ENCODE results near the gene TRIP10. TPM values are rescaled to one million over a fixed set of nuclear protein-coding genes. Genes with fewer than 3 reads are reported as not detected.

Gene TRIP10
- total RNA-seq, 4 donors from 2014 or later, result 94.1 to 129 (median 104) TPM

DNA sequence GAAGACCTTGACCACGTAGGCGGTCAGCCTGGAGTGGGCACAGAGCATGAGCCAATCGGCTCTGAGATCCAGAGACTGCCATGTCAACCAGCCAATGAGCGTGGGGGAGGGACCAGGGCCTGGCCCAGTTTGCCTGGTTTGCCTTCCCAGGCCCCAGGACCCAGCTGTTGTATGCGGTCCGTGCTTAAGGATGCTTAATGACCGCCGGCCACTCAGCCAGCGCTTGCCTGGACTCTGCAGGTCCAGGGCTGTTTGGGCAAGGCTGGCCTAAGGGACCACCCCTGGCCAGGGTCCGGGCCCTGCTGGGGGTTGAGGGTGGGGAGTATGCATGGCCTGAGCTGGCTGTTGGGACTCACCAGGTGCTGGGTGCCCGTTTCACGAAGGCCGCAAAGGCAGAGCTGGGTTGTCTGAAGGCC lies 46.4 kb upstream of the TRIP10 start:
- TF ChIP-seq POLR2AphosphoS5 (IDR thresholded peaks at IDR 0.05) (no peak), EP300 (IDR thresholded peaks at IDR 0.05) (no peak), POLR2A (IDR thresholded peaks at IDR 0.05) (no peak)
- TF ChIP-seq, protein P1, sequence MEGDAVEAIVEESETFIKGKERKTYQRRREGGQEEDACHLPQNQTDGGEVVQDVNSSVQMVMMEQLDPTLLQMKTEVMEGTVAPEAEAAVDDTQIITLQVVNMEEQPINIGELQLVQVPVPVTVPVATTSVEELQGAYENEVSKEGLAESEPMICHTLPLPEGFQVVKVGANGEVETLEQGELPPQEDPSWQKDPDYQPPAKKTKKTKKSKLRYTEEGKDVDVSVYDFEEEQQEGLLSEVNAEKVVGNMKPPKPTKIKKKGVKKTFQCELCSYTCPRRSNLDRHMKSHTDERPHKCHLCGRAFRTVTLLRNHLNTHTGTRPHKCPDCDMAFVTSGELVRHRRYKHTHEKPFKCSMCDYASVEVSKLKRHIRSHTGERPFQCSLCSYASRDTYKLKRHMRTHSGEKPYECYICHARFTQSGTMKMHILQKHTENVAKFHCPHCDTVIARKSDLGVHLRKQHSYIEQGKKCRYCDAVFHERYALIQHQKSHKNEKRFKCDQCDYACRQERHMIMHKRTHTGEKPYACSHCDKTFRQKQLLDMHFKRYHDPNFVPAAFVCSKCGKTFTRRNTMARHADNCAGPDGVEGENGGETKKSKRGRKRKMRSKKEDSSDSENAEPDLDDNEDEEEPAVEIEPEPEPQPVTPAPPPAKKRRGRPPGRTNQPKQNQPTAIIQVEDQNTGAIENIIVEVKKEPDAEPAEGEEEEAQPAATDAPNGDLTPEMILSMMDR (IDR thresholded peaks at IDR 0.05), result no peak
- no peaks in the 10 kb centered on the region for H3K9me3 ChIP-seq
- H3K36me3 ChIP-seq, result peaks cover 0 to 36% of the 10 kb centered on the region in 2 donors
- peaks cover 50% of the 10 kb centered on the region for H3K27me3 ChIP-seq
- no peak overlapping the region for H3K27ac ChIP-seq
- WGBS, 2 donors (ENCODE audit: low coverage in 1 of 2), result 77% methylated on average over 7 of the region's 13 CpGs; no CpG with 5 or more reads in 1 of the 2 donors
- H3K4me3 ChIP-seq, result no peak overlapping the region
- no peaks in the 10 kb centered on the region for H3K4me1 ChIP-seq
- no peak for ATAC-seq

DNA sequence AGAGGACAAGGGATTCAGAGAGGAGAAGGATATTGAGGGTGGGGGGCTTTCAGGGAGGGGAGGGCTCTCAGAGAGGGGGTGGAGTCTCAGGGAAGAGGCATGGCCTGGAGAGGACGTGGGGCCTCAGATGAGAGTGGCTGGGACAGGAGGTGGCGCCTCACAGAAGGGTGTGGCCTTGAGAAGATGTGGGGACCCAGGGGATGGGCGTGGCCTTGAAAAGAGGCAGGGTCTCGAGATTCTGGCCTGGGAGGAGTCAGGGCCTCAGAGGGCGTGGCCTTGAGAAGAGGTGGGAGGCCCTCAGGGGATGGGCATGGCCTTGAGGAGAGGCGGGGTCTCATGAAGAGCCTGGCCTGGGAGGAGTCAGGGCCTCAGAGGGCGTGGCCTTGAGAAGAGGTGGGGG lies 45.8 kb upstream of the TRIP10 start:
- Histone ChIP-seq H3K27me3 (peaks cover 50% of the 10 kb centered on the region), H3K27ac (no peak overlapping the region), H3K4me1 (no peaks in the 10 kb centered on the region), H3K36me3 (peaks cover 0 to 36% of the 10 kb centered on the region in 2 donors), H3K9me3 (no peaks in the 10 kb centered on the region), H3K4me3 (no peak overlapping the region)
- no peak for TF ChIP-seq EP300 (IDR thresholded peaks at IDR 0.05)
- TF ChIP-seq POLR2AphosphoS5 (IDR thresholded peaks at IDR 0.05), result no peak
- TF ChIP-seq, protein P1 (IDR thresholded peaks at IDR 0.05), result no peak
- TF ChIP-seq POLR2A (IDR thresholded peaks at IDR 0.05), result no peak
- 75 to 79% methylated on average over 1 to 5 of the region's 7 CpGs for WGBS, 2 donors (ENCODE audit: low coverage in 1 of 2)
- no peak for ATAC-seq

DNA sequence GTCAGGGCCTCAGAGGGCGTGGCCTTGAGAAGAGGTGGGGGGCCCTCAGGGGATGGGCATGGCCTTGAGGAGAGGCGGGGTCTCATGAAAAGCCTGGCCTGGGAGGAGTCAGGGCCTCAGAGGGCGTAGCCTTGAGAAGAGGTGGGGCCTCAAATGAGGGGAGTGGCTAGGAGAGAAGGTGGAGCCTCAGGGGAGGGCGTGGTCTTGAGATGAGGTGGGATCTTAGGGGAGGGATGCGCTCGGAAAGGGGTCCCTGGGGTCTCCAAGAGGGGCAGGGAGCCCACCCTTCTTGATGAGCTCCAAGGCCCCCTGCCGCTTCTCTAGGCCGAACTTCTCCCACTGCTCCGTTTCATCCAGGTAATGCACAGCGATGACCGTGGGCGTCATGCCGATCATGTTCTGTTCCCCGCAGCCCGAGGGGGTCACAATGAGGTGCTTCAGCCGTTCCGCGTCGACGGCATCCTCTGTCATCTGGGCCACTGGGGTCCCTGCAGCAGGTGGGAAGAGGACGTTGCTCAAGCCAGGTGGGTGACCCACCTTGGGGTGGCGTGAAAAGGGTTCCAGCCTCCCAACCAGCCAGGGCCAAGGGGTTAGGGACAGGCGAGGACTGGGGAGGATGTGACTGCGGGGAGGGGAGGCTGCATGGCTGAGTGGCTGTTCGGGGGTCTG lies 45.2 kb upstream of the TRIP10 start:
- H3K4me3 ChIP-seq, result no peak overlapping the region
- H3K9me3 ChIP-seq, result no peaks in the 10 kb centered on the region
- peaks cover 50% of the 10 kb centered on the region for H3K27me3 ChIP-seq
- WGBS, 2 donors (ENCODE audit: low coverage in 1 of 2), result 68 to 100% methylated on average over 1 to 4 of the region's 25 CpGs
- ATAC-seq, result no peak
- H3K36me3 ChIP-seq, result peaks cover 0 to 36% of the 10 kb centered on the region in 2 donors
- TF ChIP-seq EP300 (IDR thresholded peaks at IDR 0.05) (no peak), POLR2AphosphoS5 (IDR thresholded peaks at IDR 0.05) (no peak), POLR2A (IDR thresholded peaks at IDR 0.05) (no peak)
- TF ChIP-seq, protein P1 (IDR thresholded peaks at IDR 0.05), result no peak
- no peak overlapping the region for H3K27ac ChIP-seq
- H3K4me1 ChIP-seq, result no peaks in the 10 kb centered on the region

DNA sequence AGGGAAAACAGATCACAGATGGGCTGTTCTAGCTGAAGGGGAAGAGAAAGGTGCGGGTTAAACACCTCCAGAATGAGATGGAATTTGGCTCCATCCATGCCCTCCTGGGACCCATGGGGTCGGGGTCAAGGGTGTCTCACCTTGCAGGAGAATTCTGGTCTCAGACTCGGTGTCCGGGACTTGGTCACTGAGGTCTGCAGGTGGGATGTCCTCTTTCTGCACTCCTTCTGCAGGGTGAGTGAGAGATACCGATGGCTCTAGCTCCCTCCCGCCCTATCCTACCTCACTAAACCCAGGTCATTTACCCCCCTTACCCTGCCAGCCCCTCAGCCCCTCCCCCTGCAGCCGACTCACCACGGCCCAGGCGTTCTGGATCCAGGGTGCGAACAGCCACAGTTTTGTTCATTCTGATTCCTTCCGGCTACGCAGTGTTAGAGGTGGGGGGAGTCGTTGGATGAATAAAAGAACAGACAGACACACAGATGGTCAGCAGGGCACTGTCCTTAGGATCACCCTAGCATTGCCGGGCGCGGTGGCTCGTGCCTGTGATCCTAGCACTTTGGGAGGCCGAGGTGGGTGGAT lies 43.1 kb upstream of the TRIP10 start:
- no peaks in the 10 kb centered on the region for H3K9me3 ChIP-seq
- no peaks in the 10 kb centered on the region for H3K4me1 ChIP-seq
- ATAC-seq, result no peak
- H3K4me3 ChIP-seq, result no peak overlapping the region
- WGBS, 2 donors (ENCODE audit: low coverage in 1 of 2), result 73% methylated on average over 13 of the region's 18 CpGs; no CpG with 5 or more reads in 1 of the 2 donors
- H3K27me3 ChIP-seq, result peaks cover 46% of the 10 kb centered on the region
- TF ChIP-seq POLR2A (IDR thresholded peaks at IDR 0.05), result no peak
- TF ChIP-seq, protein P1 (IDR thresholded peaks at IDR 0.05), result no peak
- no peak for TF ChIP-seq POLR2AphosphoS5 (IDR thresholded peaks at IDR 0.05)
- TF ChIP-seq EP300 (IDR thresholded peaks at IDR 0.05), result no peak
- no peak overlapping the region for H3K27ac ChIP-seq
- H3K36me3 ChIP-seq, result peaks cover 0 to 29% of the 10 kb centered on the region in 2 donors

DNA sequence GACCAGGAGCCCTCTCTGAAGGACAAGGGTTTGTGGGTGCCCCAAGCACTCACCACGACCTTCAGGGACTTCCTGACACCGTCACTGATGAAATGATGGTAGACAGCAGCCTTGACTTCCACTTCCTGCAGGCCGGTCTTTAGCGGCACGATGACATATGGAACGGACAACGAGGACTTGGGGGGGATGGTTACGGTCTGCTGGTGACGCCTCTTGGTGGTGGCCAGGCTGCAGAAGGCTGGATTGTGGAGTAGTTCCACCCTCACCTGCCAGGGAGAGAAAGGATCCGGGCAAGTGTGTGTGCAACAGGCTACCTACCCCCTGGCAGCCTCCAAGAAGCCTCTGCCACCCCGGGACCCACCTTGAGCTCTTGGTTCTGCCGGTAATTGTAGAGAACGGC lies 42.2 kb upstream of the TRIP10 start:
- no peaks in the 10 kb centered on the region for H3K4me1 ChIP-seq
- peaks cover 44% of the 10 kb centered on the region for H3K27me3 ChIP-seq
- ATAC-seq, result no peak
- TF ChIP-seq POLR2AphosphoS5 (IDR thresholded peaks at IDR 0.05), result no peak
- no peak for TF ChIP-seq POLR2A (IDR thresholded peaks at IDR 0.05)
- TF ChIP-seq EP300 (IDR thresholded peaks at IDR 0.05), result no peak
- TF ChIP-seq, protein P1 (IDR thresholded peaks at IDR 0.05), result no peak
- no peaks in the 10 kb centered on the region for H3K9me3 ChIP-seq
- peaks cover 0 to 30% of the 10 kb centered on the region in 2 donors for H3K36me3 ChIP-seq
- H3K4me3 ChIP-seq, result no peak overlapping the region
- no CpG with 5 or more reads among the region's 13 CpGs for WGBS, 2 donors (ENCODE audit: low coverage in 1 of 2)
- no peak overlapping the region for H3K27ac ChIP-seq

Measured in gastroesophageal sphincter (tissue), 4 donors.